GM21423 (cell line): ENCODE results near the gene USP49.
"Not testable (repeated sequence)": the region's sequence is repeated elsewhere in the genome, so short reads cannot be mapped to it uniquely, and the experiment has no call there.

Experiments used
- ATAC-seq: cut with Tn5 transposase; IDR thresholded peaks from one replicate; pipeline ENCODE4 v1.9.1; 2021; ENCODE audit warnings: mild to moderate bottlenecking, moderate library complexity; ENCODE audit not compliant: unreplicated experiment

USP49 gene

DNA sequence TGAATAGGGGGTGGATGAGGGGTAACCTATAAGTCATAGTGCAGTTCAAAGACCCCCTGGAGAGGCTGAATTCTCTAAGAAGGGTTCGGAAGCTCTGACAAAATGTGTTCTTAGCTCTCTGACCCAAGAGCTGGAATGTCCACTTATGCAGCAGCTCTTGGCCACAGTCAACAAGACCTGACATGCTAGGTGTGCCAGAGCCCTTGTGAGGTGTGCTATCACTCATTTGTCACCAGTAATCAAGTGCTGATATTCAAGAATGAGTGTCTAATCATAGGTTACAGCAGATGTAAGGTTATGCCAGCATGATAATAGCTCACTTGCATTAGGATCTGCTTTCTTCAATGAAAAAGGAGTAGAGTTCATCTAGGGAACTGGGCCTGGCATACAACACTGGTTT lies 79.6 kb downstream of the USP49 start:
- no peak for ATAC-seq

- ATAC-seq: no peak
Measured at GRCh38 chr6:41814629-41815028, 80.5 kb downstream of the USP49 start.

GRCh38 chr6:41813956-41814355 lies 81.2 kb downstream of the USP49 start:
- no peak for ATAC-seq

DNA sequence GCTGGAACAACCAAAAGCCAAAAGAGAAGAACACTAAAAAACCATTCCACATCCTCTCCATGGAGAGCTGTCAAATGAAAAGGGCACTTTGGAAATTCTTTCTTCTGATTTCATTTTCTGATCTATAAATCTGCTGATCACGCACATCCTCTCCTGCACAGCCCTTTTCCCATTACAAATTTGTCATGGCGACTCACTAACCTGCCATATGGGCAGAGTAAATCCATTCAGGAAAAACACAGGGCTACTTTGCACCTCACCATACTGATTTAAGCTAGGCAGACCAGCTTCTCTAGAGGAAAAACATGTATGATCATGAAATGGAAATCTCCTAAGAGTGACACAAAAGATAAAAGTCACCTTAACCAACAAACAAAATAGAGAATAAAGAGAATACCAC lies 81.7 kb downstream of the USP49 start:
- no peak for ATAC-seq

GRCh38 chr6:41811946-41812345 lies 83.2 kb downstream of the USP49 start:
- not testable (repeated sequence) for ATAC-seq

GRCh38 chr6:41811095-41811494 lies 84.1 kb downstream of the USP49 start:
- ATAC-seq: no peak

DNA sequence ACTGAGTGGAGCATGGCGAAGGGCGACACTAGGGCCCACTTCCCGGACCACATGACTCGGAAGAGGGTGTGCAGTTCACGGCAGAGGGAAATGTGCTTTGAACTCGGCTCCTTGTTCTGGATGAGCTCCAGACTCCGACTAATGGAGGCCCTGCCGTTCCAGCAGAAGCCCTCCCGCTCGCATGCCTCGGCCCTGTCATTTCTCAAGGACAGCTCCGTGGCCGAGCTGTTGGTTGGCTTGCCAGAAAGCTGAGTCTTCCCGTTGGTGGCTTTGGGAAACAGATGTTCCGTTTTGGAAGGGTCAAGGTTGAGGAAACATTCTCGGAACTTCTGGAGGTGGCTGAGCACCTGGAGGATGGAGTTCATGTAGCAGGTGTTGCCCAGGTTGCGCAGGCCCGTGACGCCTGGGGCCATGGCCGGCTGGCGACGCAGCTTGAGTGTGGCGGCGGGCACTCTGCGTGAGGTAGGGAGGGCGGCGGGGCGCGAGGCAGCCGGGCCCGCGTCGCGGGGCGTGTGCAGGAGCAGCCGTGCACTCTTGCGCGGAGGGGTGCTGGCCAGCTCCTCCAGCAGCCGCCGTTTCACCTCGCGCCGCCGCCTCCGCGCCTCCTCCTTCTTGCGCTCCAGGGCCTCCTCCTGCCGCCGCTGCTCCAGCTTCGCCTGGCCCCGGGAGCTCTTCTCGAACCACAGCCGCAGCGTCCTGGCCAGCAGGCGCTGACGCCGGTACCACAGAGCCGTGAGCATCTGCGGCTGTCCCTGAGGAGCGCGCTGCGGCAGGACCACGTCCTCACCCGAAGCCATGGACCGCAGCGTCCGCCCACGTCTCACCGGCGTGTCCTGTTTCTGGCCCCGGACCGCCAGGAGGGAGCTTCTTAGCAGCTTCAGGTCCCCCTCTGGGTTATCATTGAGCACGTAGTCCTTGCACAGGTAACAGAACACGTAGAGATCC lies 89.1 kb downstream of the USP49 start:
- no peak for ATAC-seq

GRCh38 chr6:41801380-41801779 lies 93.8 kb downstream of the USP49 start:
- ATAC-seq: no peak

GRCh38 chr6:41799559-41799911 lies 95.6 kb downstream of the USP49 start:
- ATAC-seq: no peak

DNA sequence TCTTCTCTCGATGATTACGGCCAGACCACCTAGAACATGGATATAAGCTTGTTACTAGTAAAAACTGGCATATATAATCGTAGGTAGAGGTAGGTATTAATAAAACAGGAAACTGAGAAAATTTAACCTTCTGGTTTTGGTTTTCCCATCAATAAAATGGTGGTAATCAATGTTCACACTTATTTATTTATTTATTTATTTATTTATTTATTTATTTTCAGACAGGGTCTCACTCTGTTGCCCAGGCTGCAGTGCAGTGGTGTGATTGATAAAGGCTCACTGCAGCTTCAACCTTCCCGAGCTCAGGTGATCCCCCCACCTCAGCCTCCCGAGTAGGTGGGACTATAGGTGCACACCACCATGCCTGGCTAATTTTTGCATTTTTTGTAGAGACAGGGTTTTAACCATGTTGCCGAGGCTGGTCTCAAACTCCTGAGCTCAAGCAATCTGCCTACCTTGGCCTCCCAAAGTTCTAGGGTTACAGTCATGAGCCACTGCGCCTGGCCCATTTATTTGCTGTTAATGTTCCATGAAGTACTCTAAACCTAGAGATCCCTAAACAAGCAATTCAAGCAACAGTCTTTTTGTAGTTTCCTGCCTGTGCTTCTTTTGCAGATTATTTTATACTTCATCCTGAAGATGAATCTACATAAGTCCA lies 96.1 kb downstream of the USP49 start:
- ATAC-seq: no peak

GRCh38 chr6:41796474-41796873 lies 98.7 kb downstream of the USP49 start:
- no peak for ATAC-seq

- ATAC-seq: no peak
Measured at GRCh38 chr6:41791984-41792383, 103.2 kb downstream of the USP49 start.

DNA sequence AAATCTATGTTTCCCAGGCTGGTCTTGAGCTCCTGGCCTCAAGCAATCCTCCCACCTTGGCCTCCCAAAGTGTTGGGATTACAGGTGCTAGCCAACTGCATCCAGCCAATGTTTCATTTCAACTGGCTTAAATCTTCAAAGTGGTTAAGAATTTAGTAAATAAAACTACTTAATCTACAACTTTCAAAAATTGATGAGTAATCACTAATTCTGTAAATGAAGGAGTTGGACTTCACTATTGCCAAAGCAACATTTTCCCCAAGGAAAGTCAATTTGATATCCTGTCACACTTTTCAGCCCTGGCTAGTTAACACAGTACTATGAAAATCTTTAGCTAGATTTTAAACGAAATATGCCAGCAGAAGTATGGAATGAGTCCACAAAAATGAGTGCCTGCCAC lies 103.9 kb downstream of the USP49 start:
- ATAC-seq: no peak

DNA sequence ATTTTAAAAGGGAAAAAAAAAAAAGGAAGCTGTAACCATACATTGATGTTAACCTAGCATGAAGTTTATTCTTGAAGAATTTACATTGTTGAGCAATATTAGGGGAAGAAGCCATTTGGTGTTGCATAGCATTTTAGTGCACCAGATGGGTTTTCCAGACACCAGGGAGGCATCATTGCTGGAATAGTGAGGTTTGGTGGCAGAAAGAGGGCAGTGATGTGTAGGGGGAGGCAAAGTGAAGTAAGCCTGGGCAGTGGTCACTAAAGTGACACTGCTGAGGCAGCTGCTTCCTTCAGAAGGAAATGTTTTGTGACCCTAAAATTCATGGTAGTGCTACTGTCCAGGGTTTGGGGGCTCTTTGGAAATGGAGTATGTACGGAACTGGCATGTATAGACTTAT lies 105.1 kb downstream of the USP49 start:
- ATAC-seq: no peak

- ATAC-seq: no peak
Measured at GRCh38 chr6:41789390-41789724, 105.8 kb downstream of the USP49 start.

DNA sequence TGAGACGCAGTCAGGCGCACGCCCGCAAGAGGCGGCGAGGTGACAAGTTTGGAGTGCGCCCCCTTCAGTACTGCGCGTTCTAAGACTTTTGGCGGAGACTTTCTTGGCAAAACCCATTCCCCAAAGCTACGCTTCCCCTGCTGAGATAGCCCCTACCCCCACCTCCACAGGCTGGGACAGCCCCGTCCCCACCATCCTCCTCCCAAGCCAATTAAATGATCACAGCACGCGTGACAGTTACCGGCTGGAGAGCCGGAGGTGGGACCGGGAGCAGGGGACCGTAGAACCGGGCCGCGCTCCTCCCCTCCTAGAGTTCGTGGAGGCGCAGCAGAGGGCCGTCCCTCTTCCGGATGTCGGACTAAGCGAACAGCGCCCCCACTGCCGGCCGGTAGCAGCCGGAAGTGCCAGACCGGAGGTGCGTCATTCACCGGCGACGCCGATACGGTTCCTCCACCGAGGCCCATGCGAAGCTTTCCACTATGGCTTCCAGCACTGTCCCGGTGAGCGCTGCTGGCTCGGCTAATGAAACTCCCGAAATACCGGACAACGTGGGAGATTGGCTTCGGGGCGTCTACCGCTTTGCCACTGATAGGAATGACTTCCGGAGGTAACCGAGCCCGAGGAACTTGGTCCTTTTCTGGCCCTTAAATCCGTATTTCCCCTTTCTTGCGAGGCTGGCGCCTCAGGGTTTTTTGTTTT lies 107.8 kb downstream of the USP49 start, which contains the start of gene TOMM6:
Gene TOMM6 (plus strand): TSS at position 476 of the 699 bp plus-strand sequence. CDS start 4 bp downstream, at position 480.
- ATAC-seq: peak; percentile 78

DNA sequence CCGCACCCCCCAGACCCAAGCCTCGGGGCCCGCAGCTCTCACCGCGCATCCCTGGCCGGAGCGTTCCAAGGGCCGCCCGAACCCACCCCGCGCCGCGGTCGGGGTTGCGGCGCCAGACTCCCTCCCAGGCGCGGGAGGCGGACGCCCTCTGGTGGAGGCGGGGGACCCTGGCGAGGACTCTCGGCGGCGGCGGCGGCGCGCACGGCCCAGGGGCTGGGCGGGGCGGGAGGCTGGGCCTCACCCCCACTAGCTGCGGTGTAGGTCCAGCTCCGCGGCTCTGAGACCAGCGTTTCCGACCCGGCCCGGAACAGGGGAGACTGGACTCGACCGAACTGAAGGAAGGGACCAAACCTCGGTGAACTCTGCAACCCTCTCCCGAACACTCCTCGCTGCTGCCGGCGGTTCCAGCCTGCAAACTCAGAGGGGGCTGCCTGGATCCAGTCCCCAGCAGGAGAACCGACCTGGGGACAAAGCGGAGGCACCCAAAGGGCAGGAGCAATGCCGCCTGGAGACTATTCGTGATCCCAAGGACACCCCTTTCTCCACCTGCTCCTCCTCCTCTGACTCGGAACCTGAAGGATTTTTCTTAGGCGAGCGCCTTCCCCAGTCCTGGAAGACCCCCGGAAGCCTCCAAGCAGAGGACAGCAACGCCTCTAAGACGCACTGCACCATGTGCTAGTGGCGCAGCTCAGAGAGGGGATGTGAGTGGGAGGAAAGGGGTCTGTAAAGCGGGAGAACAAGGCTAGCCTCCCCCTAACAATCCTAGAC lies 108.5 kb downstream of the USP49 start:
- ATAC-seq: peak; percentile 52

DNA sequence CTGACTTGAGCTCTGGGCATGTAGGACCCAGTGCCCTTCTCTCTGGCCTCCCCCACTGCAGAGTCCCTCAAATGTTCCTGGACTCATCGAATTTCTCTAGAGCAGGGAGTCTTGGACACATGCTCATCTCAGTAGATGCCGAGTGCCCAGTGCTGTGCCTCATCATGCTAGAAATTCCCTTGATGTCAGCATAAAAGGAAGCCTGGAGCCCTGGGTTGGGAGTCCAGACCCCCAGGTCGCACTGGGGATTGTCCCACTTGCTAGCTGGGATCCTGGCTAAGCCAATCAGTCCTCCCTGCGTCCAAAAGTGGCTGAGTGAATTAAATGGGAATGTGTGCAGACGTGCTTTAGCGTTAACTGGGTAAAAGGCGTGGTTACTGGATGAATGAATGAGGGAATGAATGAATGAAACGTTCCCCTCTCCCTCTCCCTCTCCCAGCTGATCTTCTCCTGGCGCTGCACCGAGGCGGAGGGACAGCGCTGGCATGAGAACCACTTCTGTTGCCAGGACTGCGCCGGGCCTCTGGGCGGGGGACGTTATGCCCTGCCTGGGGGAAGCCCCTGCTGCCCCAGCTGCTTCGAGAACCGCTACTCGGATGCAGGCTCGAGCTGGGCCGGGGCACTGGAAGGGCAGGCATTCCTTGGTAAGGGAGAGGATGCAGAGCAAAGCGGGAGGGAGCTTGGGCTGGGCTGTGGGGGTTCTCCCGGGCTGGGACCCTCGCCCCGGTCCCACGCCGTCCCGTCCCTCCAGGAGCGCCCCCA lies 109.3 kb downstream of the USP49 start:
- ATAC-seq: no peak

DNA sequence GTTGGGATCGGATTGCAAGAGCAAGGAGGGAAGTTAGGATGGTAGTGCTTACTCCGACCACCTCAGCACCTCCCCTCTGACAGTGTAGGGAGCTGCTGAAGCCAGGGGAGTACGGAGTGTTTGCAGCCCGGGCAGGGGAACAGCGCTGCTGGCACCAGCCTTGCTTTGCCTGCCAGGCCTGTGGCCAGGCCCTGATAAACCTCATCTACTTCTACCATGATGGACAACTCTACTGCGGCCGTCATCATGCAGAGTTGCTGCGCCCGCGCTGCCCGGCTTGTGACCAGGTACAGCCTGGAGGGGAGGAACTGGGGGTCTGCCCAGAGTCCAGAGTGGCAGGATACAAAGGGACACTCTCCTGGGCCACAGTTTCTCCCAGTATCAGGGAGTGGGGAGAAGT lies 109.9 kb downstream of the USP49 start:
- ATAC-seq: no peak

- no peak for ATAC-seq
Measured at GRCh38 chr6:41784581-41785171, 110.5 kb downstream of the USP49 start.
